T-helper 1 cell treated with Interleukin-12 subunit alpha and Interleukin-12 subunit beta and Interleukin-4 antibody, amounts not matched to agents 30 ng/mL and 1 ng/mL, for 36 hours (primary cell): ENCODE data around the gene OPALIN. TPM values are rescaled to one million over a fixed set of nuclear protein-coding genes. Genes with fewer than 3 reads are reported as not detected.
"Not testable (repeated sequence)": the region's sequence is repeated elsewhere in the genome, so short reads cannot be mapped to it uniquely, and the experiment has no call there.

Source experiments
- intact Hi-C: fragments of 100-400 bp; cut with micrococcal nuclease; formaldehyde crosslinking; loops from one replicate; pipeline ENCODE4 v1.15.1; 2024
- total RNA-seq: library from RNA; stranded (reverse); gene quantifications from 2 replicates; pipeline ENCODE4 v1.2.3, GENCODE V29; 2022

OPALIN gene
- total RNA-seq, 1 donor from 2014 or later, result not detected

GRCh38 chr10:96339956-96340904 lies 18.6 kb downstream of the OPALIN start:
- intact Hi-C loops, result loop anchor here (1.0 kb wide), 2 partner anchors 111 to 323 kb away; no protein-coding TSS in a partner anchor

GRCh38 chr10:96339383-96339782 lies 19.4 kb downstream of the OPALIN start:
- intact Hi-C loops, result no loop called here

GRCh38 chr10:96338279-96338925 lies 20.4 kb downstream of the OPALIN start:
- intact Hi-C loops, result no loop called here

- intact Hi-C loops, result no loop called here
Observed at GRCh38 chr10:96337106-96337505, 21.7 kb downstream of the OPALIN start.

- intact Hi-C loops, result no loop called here
Observed at GRCh38 chr10:96334616-96335526, 23.9 kb downstream of the OPALIN start.

- intact Hi-C loops, result no loop called here
Observed at GRCh38 chr10:96333101-96333500, 25.7 kb downstream of the OPALIN start.

- intact Hi-C loops, result no loop called here
Observed at GRCh38 chr10:96327462-96327861, 31.3 kb downstream of the OPALIN start.

GRCh38 chr10:96325719-96326373 lies 33.0 kb downstream of the OPALIN start:
- intact Hi-C loops, result no loop called here

GRCh38 chr10:96324447-96324846 lies 34.4 kb downstream of the OPALIN start:
- intact Hi-C loops, result no loop called here

- intact Hi-C loops, result no loop called here
Observed at GRCh38 chr10:96322275-96322674, 36.5 kb downstream of the OPALIN start.

- intact Hi-C loops, result no loop called here
Observed at GRCh38 chr10:96321822-96322221, 37.0 kb downstream of the OPALIN start.

- intact Hi-C loops, result no loop called here
Observed at GRCh38 chr10:96319754-96320474, 38.9 kb downstream of the OPALIN start.

- intact Hi-C loops, result no loop called here
Observed at GRCh38 chr10:96317067-96317833, 41.6 kb downstream of the OPALIN start.

GRCh38 chr10:96313344-96313743 lies 45.5 kb downstream of the OPALIN start:
- intact Hi-C loops, result no loop called here

GRCh38 chr10:96311180-96311715 lies 47.6 kb downstream of the OPALIN start:
- intact Hi-C loops, result no loop called here

GRCh38 chr10:96310321-96310669 lies 48.5 kb downstream of the OPALIN start:
- intact Hi-C loops, result no loop called here

- intact Hi-C loops, result no loop called here
Observed at GRCh38 chr10:96309628-96310320, 49.0 kb downstream of the OPALIN start.

- intact Hi-C loops, result not testable (repeated sequence)
Observed at GRCh38 chr10:96308854-96309253, 49.9 kb downstream of the OPALIN start.

GRCh38 chr10:96306516-96306915 lies 52.3 kb downstream of the OPALIN start:
- intact Hi-C loops, result no loop called here
